AG04449 (cell line): ENCODE results near the gene NPY1R.

ENCODE experiments used
- CTCF ChIA-PET: fragments of 350-600 bp; formaldehyde crosslinking; extraction: SDS; loops from one replicate; lab custom pipeline; 2021; ENCODE audit warnings: antibody characterized with exemption; lab: Yijun Ruan, JAX
- POLR2A ChIA-PET: fragments of 400-600, 350-600 bp; formaldehyde crosslinking; extraction: SDS; loops from one replicate; lab custom pipeline; 2020; ENCODE audit warnings: antibody characterized with exemption, inconsistent platforms; lab: Yijun Ruan, JAX
- DNase-seq: peaks from one replicate; pipeline ENCODE4 v3.0.0-alpha.2; 2010; ENCODE audit warnings: low read depth, low spot score
- H3K4me3 ChIP-seq: 2 replicates; pipeline ENCODE4 v1.5.1; 2011; ENCODE audit warnings: low read depth, mild to moderate bottlenecking, control low read depth, low read length
- TF ChIP-seq, protein P1 (sequence below): IDR thresholded peaks from one replicate; pipeline ENCODE4 v1.5.1; 2011; ENCODE audit warnings: mild to moderate bottlenecking, moderate library complexity, low read length, control low read depth, inconsistent platforms; ENCODE audit not compliant: insufficient read depth; ENCODE audit errors: missing control alignments

The NPY1R gene

DNA sequence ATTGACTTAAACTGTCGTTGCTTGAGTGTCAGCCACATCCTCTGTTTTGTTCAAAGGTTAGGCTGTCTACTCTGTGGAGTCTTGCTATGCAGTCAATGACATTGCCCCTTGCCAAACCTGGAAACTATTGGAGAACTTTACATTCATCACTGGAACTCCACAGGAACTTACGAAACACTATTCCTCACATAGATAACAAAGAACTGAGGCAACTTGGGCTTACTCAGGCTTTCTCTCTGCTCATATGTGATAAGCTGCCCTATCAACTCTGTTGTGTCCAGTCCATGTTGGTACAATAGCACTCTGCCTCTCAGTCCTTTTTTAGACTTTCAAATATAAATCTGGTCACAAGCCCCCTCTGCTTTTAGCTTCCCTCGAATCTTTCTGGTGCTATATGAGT lies 20.7 kb upstream of the NPY1R start:
- TF ChIP-seq, protein P1, sequence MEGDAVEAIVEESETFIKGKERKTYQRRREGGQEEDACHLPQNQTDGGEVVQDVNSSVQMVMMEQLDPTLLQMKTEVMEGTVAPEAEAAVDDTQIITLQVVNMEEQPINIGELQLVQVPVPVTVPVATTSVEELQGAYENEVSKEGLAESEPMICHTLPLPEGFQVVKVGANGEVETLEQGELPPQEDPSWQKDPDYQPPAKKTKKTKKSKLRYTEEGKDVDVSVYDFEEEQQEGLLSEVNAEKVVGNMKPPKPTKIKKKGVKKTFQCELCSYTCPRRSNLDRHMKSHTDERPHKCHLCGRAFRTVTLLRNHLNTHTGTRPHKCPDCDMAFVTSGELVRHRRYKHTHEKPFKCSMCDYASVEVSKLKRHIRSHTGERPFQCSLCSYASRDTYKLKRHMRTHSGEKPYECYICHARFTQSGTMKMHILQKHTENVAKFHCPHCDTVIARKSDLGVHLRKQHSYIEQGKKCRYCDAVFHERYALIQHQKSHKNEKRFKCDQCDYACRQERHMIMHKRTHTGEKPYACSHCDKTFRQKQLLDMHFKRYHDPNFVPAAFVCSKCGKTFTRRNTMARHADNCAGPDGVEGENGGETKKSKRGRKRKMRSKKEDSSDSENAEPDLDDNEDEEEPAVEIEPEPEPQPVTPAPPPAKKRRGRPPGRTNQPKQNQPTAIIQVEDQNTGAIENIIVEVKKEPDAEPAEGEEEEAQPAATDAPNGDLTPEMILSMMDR: no peak
- no peak for DNase-seq
- ChIA-PET POLR2A (no interaction called here), CTCF (no interaction called here)
- H3K4me3 ChIP-seq: no peak overlapping the region

DNA sequence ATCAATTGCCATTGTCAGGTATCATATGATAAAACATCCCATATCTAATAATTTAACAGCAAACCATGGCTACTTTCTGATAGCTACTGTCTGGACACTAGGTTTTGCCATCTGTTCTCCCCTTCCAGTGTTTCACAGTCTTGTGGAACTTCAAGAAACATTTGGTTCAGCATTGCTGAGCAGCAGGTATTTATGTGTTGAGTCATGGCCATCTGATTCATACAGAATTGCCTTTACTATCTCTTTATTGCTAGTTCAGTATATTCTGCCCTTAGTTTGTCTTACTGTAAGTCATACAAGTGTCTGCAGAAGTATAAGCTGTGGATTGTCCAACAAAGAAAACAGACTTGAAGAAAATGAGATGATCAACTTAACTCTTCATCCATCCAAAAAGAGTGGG lies 18.3 kb upstream of the NPY1R start:
- no peak for DNase-seq
- POLR2A ChIA-PET: no interaction called here
- TF ChIP-seq, protein P1: no peak
- no peak overlapping the region for H3K4me3 ChIP-seq
- CTCF ChIA-PET: no interaction called here

DNA sequence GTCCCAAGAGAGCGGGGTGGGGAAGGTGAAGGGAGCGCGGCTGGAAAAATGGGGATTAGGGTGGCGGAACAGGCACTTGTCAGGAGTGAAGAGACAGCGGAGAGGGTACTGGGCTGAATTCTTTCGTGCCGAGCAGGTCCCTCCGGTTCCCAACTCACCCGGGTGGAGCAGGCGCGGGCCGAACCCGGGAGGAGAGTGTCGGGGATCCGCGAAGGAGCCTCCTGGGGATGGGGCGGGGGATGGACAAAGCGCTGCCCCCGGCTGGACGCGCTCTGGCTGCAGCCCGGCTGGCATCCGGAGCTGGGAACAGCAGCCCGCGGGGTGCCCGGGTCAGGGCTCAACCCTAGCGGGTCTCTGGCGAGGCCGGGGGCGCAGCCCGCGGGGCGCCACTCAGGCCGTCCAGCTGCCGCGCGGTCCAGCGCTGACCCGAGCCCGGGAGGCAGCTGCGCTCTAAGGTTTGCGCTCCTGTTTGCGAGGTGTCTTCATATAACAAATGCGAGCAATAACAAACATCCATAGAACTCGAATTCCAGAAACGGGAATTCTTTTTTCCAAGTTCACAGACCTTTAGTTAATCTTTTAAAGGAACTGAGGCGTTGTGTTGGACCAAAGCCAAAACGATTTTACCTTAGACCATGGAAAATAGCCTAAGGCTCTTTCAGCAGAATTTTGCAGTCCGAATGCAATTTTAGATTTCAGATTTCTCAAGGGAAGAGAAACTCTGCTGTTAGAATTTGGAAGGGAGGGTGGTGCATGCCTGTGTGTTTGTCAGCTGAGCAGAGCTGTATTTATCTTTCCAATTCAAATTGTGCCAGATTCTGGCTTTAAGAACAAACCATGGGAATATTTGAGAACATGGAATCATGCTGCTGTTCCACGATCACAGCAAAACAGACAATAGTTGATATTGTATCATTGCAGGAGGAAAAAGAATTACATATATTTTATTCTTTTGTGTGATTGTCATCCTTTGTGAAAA lies 12.0 kb upstream of the NPY1R start:
- no peak overlapping the region for H3K4me3 ChIP-seq
- ChIA-PET CTCF (no interaction called here), POLR2A (no interaction called here)
- TF ChIP-seq, protein P1: no peak
- no peak for DNase-seq

DNA sequence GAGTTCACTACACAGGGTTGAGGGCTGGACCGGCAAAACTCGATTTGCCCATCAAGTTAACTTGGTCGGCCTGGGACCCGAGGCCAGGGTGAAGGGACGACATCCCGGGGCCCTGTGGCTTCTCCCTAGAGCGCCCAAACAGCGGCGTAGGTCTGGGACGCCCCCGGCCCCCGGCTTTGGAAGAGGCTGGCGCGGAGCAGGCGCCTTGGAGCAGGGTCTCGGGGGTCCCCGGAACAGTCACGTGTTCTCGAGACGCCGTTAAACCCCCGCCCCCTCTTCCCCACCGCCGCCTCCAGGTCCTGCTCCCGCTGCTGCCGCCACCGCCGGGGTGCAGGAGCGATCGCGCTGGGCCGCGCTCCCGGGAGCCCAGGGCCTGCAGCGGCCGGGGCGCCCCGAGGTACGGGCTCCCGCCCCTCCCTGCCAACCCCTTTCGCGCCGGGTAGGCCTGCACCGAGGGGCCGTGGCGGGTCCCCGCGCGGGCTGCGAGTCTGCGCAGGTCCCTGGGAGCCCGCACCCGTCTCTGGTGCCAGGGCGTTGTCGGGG lies 11.3 kb upstream of the NPY1R start, which contains the start of gene NPY5R:
TSS of gene NPY5R (plus strand) at position 289 of the 543 bp plus-strand sequence. CDS start 6,382 bp downstream, outside the sequence.
- DNase-seq: no peak
- ChIA-PET CTCF (no interaction called here), POLR2A (interaction anchor here (1.0 kb wide), 1 partner anchor 11 kb away, joined by 3 read pairs; the partner anchor contains the start of gene NPY1R)
- no peak within 1 kb of the TSS for H3K4me3 ChIP-seq
- TF ChIP-seq, protein P1: no peak

DNA sequence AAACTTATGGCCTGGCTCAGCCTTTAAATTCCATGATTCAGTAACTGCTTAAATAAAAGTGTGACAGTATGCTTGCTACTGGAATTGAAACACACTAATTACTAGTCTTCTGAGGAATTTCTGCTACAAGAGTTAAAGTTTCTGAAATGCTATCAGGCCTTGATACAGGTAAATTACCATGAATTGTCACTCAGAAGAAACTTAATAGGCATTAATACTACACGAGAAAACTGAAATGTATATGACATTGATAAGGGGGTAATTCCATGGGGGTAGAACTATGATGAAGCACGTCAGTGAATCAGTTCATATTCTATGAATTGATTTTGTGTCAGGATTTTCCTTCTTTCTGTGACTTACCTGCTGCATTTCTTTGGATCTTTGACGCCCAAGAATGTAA lies 3.0 kb upstream of the NPY1R start:
- DNase-seq: no peak
- H3K4me3 ChIP-seq: no peak overlapping the region
- TF ChIP-seq, protein P1: no peak
- ChIA-PET POLR2A (no interaction called here), CTCF (no interaction called here)

DNA sequence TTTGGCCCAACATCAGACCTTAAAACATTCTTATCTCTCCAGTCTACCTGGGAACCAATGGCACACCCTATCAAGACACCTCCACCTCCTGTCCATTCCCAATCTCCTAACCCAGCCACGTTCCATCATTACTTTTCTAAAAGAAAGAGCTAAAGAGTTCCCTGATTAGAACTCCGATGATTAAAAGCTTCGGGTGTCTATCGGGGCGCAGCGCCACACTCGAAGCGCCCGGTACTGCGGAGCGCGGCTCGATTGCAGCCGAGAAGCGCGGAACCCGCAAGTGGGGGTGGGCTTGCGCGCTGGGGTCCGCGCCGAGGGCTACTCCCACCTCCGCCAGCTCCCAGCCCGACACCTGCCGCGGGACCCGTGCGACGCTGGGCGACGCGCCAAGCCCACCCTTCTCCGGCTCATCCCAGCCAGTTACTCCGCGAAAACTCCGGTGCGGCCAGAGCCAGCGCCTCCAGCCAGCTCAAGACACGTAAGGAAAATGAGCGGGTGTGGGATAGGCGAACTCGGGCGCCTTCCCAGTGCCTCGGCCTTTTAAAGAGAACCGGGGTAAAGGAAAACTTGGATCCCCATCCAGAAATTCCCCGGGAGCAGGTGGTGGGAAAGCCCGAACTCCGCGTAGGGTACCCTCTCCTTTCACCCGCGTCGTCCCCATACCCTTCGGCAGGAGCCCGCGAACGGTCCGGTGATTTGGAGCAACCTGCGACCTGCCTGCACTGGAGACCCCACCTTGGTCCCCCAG lies 593 bp downstream of the NPY1R start:
- peak overlapping the region; percentile 64 for H3K4me3 ChIP-seq
- POLR2A ChIA-PET: no interaction called here
- TF ChIP-seq, protein P1: no peak
- no peak for DNase-seq
- CTCF ChIA-PET: interaction anchor here (0.8 to 4.5 kb wide), 17 partner anchors 9 to 835 kb away, joined by 3 to 101 read pairs (median 5); no protein-coding TSS in a partner anchor
